Suprapubic skin (tissue), 3 donors: ENCODE data around the gene MYO10.

Source experiments
- EP300 ChIP-seq: sonication (generic); formaldehyde crosslinking; IDR thresholded peaks from one replicate; pipeline ENCODE4 v1.6.1; 2017; ENCODE audit warnings: antibody characterized with exemption
- POLR2A ChIP-seq, 2 donors: fragments of 450-650 bp; IDR thresholded peaks; one replicate each; pipeline ENCODE4 v1.6.1; 2017; ENCODE audit warnings: antibody characterized with exemption in 2 of 2, mild to moderate bottlenecking in 2 of 2, moderate library complexity in 2 of 2
- TF ChIP-seq, protein P1 (sequence below), 2 donors: fragments of 200-600 bp in 1 of 2; fragments of 450-650 bp in 1 of 2; sonication (generic) in 1 of 2; IDR thresholded peaks; one replicate each; pipeline ENCODE4 v1.5.1; 2016 to 2019; ENCODE audit warnings: antibody characterized with exemption in 2 of 2, mild to moderate bottlenecking in 1 of 2, moderate library complexity in 1 of 2

DNA sequence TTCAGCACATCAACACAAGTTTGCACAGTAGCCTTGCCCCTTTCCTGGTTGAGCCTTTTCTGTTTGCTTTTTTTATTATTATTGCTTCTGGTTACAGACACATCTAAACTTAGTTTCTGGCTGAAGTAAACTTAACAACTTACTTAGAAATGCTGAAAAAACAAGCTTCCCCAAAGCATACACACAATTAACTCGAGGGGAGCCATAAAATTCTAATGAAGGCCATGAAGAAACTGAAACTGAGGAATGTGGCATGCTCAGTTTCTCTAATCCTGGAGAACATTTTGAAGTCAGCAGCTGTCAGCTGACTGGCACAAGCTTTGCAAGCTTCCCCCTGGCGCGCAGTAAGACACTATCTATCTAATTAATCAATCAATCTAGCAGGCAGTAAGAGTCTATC lies 3.7 kb downstream of the MYO10 start:
- TF ChIP-seq, protein P1, sequence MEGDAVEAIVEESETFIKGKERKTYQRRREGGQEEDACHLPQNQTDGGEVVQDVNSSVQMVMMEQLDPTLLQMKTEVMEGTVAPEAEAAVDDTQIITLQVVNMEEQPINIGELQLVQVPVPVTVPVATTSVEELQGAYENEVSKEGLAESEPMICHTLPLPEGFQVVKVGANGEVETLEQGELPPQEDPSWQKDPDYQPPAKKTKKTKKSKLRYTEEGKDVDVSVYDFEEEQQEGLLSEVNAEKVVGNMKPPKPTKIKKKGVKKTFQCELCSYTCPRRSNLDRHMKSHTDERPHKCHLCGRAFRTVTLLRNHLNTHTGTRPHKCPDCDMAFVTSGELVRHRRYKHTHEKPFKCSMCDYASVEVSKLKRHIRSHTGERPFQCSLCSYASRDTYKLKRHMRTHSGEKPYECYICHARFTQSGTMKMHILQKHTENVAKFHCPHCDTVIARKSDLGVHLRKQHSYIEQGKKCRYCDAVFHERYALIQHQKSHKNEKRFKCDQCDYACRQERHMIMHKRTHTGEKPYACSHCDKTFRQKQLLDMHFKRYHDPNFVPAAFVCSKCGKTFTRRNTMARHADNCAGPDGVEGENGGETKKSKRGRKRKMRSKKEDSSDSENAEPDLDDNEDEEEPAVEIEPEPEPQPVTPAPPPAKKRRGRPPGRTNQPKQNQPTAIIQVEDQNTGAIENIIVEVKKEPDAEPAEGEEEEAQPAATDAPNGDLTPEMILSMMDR (IDR thresholded peaks at IDR 0.05): no peak
- TF ChIP-seq EP300 (no peak), POLR2A (IDR thresholded peaks at IDR 0.05) (no peak)
